AG04449 (cell line): ENCODE results near the gene TMEM245.

Experiments
- CTCF ChIA-PET: fragments of 350-600 bp; formaldehyde crosslinking; extraction: SDS; loops from one replicate; lab custom pipeline; 2021; ENCODE audit warnings: antibody characterized with exemption; lab: Yijun Ruan, JAX
- POLR2A ChIA-PET: fragments of 400-600, 350-600 bp; formaldehyde crosslinking; extraction: SDS; loops from one replicate; lab custom pipeline; 2020; ENCODE audit warnings: antibody characterized with exemption, inconsistent platforms; lab: Yijun Ruan, JAX
- DNase-seq: peaks from one replicate; pipeline ENCODE4 v3.0.0-alpha.2; 2010; ENCODE audit warnings: low read depth, low spot score
- H3K4me3 ChIP-seq: 2 replicates; pipeline ENCODE4 v1.5.1; 2011; ENCODE audit warnings: low read depth, mild to moderate bottlenecking, control low read depth, low read length
- CTCF ChIP-seq: IDR thresholded peaks from one replicate; pipeline ENCODE4 v1.5.1; 2011; ENCODE audit warnings: mild to moderate bottlenecking, moderate library complexity, low read length, control low read depth, inconsistent platforms; ENCODE audit not compliant: insufficient read depth; ENCODE audit errors: missing control alignments

TMEM245 gene

GRCh38 chr9:109047259-109047658 is 72.5 kb downstream of the TMEM245 start:
- TF ChIP-seq CTCF = no peak
- CTCF ChIA-PET = no interaction called here
- no peak for DNase-seq
- no peak overlapping the region for H3K4me3 ChIP-seq
- POLR2A ChIA-PET = no interaction called here

GRCh38 chr9:109046346-109046745 is 73.4 kb downstream of the TMEM245 start:
- POLR2A ChIA-PET = no interaction called here
- no peak for DNase-seq
- TF ChIP-seq CTCF = no peak
- H3K4me3 ChIP-seq = no peak overlapping the region
- CTCF ChIA-PET = no interaction called here

- POLR2A ChIA-PET = no interaction called here
- DNase-seq = no peak
- CTCF ChIA-PET = no interaction called here
- no peak for TF ChIP-seq CTCF
- H3K4me3 ChIP-seq = no peak overlapping the region
Observed at GRCh38 chr9:109043578-109043977, 76.2 kb downstream of the TMEM245 start.

GRCh38 chr9:109040571-109040970 is 79.2 kb downstream of the TMEM245 start:
- ChIA-PET POLR2A (no interaction called here), CTCF (interaction anchor here (1.3 kb wide), 1 partner anchor 9 kb away, joined by 3 read pairs; no protein-coding TSS in a partner anchor)
- H3K4me3 ChIP-seq = no peak overlapping the region
- no peak for DNase-seq
- no peak for TF ChIP-seq CTCF

- POLR2A ChIA-PET = no interaction called here
- TF ChIP-seq CTCF = no peak
- no peak overlapping the region for H3K4me3 ChIP-seq
- CTCF ChIA-PET = interaction anchor here (1.3 kb wide), 1 partner anchor 10 kb away, joined by 3 read pairs; no protein-coding TSS in a partner anchor
- no peak for DNase-seq
Observed at GRCh38 chr9:109039539-109039938, 80.2 kb downstream of the TMEM245 start.

GRCh38 chr9:109037946-109038715 is 81.6 kb downstream of the TMEM245 start:
- no peak for TF ChIP-seq CTCF
- CTCF ChIA-PET = interaction anchor here (1.3 kb wide), 1 partner anchor 15 kb away, joined by 3 read pairs; no protein-coding TSS in a partner anchor
- H3K4me3 ChIP-seq = no peak overlapping the region
- no peak for DNase-seq
- POLR2A ChIA-PET = no interaction called here
